DMS 273 treated with DMSO at 0.1 percent for 48 hours (cell line): ENCODE measurements around the gene RCAN1.
"Not testable (repeated sequence)": the region's sequence is repeated elsewhere in the genome, so short reads cannot be mapped to it uniquely, and the experiment has no call there.

ENCODE experiments used
- DNase-seq: peaks from one replicate; lab custom pipeline; 2025; lab: John Stamatoyannopoulos, UW

RCAN1 gene

GRCh38 chr21:34621434-34622350 lies 6.8 kb upstream of the RCAN1 start:
- DNase-seq = no peak

DNA sequence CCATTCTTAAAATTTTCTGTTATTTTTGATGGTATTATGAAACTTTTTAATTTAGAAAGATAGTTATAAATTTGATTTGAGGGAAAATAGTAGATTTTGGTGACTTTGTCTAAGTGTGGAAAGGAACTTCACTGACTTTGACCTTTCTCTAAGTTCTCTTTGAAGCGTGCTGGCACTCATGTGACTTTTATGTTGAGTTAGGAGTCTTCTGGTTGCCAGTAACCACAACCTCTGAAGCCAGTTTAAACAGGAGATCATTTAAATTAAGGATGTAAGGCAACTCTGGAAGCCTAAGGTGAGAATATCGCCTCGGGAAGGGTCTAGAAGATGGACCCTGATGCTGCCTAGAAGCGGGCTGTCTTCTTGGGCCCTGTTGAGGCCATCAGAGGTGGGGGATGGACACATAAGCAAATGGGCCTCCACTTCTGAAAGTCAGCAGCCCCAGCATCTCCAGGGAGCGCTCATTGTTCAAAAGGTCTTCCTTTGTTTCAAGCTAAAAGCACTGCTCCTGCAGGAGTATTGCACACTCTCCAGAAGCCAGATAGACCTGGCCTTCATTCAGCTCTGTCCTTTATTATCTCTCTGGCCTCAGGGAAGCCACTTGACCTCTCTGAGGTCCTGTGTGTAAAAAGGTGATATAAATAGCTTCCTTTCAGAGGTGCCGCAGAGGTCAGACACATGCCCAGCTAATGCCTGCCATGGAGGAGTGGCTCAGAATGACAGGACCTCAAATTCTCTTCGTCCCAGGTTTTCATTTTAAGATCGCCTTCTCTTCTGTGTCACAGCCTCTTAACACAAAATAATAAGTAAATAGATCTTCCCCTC lies 5.1 kb upstream of the RCAN1 start:
- no peak for DNase-seq

DNA sequence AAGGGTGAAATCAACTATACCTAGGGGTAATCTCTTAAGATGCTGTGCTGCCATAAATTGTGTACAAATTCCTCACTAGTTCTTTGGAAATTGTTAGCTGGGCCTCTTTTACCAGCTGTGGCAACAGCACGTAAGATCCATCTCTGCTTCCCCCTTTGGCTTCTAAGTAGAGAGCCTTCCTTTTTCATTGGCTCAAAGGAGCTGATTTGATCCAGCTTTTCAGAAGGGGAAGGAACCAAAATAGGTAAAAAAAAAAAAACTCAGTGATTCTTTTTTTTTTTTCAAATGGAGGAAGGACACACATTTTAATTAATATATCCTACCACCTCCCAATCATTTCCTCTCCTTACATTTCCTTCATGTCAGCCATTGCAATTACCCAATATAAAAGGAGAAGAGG lies 4.0 kb upstream of the RCAN1 start:
- DNase-seq = no peak

- no peak for DNase-seq
Measured at GRCh38 chr21:34617753-34618339, 2.9 kb upstream of the RCAN1 start.

DNA sequence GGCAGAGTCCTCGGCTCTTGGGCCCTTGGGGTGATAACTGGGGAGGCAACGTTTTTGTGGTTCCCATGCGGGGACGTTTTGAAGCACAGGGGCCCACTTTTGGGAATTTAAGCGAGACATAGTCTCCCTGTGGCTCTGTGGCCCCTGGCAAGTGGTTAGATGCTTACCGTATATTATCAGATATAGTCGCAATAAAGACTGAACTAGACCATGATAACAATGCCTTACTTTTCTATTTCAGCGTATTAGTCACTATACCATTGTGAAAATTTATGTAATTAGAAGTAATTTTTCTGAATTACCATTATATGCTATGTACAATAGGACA lies 538 bp upstream of the RCAN1 start:
- no peak for DNase-seq

DNA sequence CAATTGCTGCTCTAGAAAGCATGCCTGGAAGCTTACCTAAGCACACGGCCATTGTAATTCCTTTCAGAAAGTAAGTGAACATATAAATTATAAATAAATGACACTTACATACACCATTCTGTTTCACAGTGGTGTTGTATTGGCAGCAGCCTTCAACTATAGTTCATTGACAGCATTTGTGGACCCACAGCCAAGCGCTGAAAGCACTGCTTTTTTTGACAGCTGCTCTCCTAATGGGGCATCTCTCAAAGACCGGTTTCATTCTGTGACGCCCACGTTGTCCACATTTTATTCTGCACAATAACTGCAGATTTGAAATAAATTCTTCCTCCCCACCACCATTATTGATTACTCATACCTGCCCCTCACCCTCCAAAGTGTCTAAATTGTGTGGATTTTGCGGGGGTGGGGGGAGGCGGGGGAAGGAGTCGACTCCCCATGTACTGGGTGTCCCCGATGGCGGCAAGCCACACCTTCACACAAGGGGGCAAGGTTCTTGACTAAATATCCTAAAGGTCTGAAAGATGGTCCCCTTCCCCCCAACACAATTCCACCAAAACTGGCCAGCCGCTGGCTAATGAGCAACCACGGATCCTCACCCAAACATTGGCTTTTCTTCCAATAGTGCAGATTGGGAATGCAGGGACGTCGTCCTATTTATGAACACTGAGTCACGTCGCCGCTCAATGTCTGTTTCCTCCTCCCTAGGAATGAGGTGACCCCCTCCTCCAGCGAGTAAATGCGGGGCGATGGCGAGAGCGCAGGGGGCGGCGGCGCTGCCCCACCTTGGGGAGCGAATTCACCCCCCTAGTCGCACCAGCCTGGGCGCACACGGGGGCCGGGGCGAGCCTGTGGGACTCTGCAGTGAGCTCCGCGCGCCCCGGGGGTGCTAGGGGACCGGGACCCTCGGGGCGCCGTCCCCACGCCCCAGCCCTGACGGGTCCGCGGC lies 960 bp downstream of the RCAN1 start:
- DNase-seq = no peak

- DNase-seq = no peak
Measured at GRCh38 chr21:34612557-34612956, 2.4 kb downstream of the RCAN1 start.

- no peak for DNase-seq
Measured at GRCh38 chr21:34612056-34612455, 2.9 kb downstream of the RCAN1 start.

DNA sequence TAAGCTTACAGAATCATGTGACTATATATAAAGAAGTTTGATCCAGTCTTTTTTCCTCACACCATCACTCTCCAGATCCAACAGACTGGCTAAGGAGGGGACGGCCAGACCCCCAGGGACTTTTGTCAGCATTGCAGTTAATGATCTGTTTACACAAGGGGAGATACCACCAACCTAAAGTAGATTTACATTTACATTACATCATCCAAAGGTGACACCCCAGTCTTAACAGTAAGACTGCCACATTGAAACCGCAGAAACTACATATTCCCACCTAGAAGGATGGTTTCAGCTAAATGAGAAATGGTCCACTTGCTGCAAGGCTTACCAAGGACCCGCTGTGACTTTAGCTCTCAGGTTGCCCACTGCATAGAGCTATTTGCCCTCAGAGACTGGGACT lies 3.4 kb downstream of the RCAN1 start:
- no peak for DNase-seq

- DNase-seq = no peak
Measured at GRCh38 chr21:34609933-34610549, 4.9 kb downstream of the RCAN1 start.

DNA sequence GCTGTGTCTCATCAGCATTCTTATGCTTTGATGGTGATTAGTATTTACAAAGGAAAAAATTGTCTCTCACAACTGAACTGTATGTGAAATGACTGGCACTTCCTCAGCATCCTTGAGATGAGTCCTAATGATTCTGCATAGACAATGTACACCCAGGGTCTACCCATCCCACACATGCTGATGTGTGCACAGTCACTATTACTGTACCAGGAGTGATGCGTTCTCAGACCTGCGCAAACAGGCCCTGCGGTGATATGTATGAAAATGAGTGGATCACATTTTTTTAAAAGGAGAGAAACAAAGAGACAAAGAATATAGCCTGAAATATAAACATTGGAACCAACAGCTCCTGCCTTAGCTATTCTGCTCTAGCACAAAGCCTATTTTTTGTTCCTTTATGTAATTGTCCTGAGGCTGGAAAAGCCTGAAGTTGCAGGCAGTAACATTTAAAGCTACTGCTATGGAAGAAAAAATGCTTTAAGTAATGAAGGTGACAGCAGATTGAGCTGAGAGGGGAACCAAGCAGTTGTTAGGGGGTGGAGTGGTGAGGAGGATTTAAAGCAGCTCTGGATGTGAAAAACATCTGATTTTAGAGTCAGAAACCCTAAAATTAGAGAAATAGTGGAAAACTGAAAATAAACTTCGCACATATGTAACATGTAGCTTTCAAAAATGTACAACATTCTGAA lies 5.5 kb downstream of the RCAN1 start:
- no peak for DNase-seq

- DNase-seq = not testable (repeated sequence)
Measured at GRCh38 chr21:34607376-34607775, 7.5 kb downstream of the RCAN1 start.

- no peak for DNase-seq
Measured at GRCh38 chr21:34606621-34607020, 8.3 kb downstream of the RCAN1 start.

DNA sequence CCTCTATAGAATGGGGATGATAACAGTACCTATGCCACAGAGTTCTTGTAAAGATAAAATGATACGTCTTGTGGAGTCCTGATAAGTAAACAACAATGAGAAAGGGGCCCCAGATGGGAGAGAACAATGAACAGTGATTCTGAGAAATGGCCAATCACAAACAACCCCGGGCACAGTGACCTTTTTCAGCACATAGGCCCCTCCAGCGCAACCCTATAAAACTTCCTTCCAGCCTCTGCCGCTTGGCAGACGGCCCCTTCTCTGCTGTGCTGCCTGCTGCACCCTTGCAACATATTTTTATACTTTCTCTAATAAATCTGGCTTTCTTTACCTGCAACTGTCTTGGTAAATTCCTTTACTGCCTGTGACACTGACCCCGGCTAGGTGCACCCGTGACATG lies 8.9 kb downstream of the RCAN1 start:
- no peak for DNase-seq

DNA sequence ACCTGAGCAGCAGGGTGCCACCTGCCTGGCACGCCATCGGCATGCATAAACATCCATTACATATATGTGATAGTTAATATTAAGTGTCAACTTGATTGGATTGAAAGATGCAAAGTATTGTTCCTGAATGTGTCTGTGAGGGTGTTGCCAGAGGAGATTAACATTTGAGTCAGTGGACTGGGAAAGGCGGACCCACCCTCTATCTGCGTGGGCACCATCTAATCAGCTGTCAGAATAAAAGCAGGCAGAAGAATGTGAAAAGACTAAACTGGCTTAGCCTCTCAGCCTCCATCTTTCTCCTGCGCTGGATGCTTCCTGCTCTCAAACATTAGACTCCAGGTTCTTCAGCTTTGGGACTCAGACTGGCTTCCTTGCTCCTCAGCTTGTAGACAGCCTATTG lies 10.0 kb downstream of the RCAN1 start:
- not testable (repeated sequence) for DNase-seq

GRCh38 chr21:34604556-34604955 lies 10.4 kb downstream of the RCAN1 start:
- no peak for DNase-seq

GRCh38 chr21:34603710-34604057 lies 11.2 kb downstream of the RCAN1 start:
- no peak for DNase-seq

DNA sequence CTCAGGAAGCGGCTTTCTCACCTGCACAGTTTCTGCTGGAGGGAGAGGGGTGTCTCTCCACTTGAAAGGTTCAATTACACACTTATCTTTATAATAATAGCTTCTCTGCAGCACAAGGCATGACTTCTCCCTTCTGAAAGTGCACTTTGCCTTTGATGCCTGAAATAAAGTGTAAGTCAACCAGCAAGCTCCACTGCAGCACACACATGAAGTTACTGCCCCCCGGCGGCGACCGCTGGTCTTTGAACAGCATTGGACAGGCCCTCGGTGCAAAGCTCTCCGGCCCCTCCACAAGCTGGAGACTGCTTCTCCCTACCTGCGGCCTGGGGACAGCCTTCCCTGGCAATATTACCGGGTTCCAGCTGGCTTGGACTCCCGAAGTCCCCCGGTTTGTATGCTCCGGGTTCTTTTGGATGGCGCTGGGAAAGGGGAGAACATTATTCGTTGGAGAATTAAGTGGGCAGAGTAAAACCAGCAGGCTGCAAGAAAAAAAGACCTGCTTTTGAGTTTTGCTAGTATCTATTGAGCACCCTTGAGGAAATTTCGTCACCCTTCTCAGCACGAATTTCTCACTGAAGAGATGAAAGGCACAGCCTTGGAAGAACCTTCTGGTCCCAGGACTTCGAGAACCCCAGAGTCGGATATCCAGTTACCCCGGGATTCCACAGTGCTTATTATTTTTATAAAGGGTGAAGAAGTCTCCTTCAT lies 11.8 kb downstream of the RCAN1 start:
- DNase-seq = no peak

GRCh38 chr21:34602061-34602460 lies 12.9 kb downstream of the RCAN1 start:
- DNase-seq = no peak

DNA sequence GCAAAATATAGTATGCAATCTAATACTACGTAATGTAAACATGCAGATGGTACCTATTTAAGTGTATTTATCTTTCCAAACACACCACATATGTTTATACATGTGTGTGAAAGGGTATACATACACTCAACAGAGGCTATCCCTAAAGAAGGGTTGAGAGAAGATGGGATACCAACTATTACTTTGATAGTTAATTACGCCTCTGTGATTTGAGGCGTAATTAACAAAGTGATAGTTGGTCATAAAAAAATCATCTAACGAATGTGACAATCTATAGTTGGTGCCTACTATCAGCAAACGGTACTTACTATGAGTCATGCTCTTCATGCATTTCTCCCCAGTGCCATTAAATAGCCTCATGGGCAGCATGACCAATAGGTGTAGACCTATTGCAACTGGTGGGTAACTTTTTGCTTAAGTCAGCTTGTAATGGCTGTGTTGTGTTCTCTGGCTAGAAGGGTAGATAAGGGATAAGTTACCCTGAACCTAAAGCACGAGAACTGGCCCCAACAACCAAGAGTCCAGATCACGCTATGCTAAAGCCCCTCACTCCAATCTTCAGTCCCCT lies 15.3 kb downstream of the RCAN1 start:
- DNase-seq = no peak
